DMS114 treated with DMSO at 0.1 percent for 48 hours (cell line): ENCODE data around the gene KRTAP16-1.

Experiments used
- DNase-seq: peaks from one replicate; lab custom pipeline; 2025; ENCODE audit not compliant: unreplicated experiment; lab: John Stamatoyannopoulos, UW

KRTAP16-1 gene

GRCh38 chr17:41329279-41329948 lies 20.3 kb upstream of the KRTAP16-1 start:
- DNase-seq, result peak; percentile 30

- DNase-seq, result no peak
Measured at GRCh38 chr17:41328207-41328606, 19.1 kb upstream of the KRTAP16-1 start.

- no peak for DNase-seq
Measured at GRCh38 chr17:41327411-41328120, 18.5 kb upstream of the KRTAP16-1 start.

DNA sequence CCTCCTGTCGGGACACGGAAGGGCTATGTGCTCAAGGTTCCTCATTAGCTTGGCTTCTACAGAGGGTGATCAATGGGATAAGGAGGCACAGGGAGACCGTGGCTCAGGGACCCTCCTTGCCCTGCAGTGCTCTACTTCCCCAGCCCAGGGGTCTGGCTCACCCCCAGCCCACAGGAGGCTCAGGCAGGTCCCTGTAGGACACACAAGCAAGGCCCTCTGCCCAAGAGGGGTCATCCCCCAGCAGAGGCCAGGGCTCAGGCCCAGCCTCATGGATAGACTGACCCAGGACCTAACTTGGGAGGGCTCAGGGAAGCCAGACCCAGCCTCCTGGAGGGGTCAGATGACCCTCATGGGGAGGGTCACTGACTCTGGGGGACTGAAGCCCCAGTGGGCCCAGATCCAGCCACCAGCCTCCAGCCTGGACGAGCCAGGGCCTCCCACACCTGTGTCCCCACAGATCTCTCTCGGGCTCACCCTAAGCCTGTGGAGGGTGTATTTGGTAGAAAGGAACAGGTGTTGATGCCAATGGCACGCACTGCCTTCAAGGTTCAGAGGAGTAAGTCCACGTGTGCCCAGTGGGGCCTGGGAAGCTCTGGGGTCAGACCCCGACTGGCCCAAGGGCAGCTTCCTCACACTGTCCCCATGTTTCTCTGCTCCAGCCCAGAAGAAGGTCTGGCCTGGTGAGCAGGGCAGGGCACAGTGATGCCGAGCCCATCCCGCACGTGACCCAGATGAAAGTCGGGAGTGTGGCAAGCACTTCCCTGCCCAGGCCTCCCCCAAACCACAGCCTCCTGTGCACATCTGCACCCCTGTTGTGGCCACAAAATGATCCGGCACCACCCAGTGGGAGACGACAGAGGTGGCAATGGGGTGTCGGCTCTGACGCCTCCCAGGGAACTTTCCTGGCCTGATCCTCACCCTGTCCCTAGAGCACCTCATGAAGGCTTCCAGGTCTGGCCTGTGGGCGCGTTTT lies 17.4 kb upstream of the KRTAP16-1 start:
- DNase-seq, result no peak

DNA sequence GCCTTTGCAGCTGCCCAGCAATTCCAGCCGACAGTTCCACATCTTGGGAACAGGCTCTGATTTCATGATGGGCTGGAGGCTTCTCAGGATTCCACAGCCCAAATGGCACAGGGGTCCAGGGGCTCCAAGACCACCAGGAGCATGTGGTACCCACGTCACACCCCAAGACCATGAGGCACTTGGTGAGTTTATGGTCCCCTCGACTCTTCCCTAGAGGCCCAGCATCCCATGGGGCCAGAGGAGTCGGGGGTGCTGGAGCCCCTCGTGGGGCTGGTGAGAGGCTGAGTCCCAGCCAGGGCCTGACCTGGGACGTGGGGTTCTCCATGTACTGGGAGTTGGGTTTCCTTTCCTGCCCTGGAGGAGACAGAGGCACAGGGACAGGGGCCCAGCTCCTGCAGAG lies 16.5 kb upstream of the KRTAP16-1 start:
- no peak for DNase-seq

DNA sequence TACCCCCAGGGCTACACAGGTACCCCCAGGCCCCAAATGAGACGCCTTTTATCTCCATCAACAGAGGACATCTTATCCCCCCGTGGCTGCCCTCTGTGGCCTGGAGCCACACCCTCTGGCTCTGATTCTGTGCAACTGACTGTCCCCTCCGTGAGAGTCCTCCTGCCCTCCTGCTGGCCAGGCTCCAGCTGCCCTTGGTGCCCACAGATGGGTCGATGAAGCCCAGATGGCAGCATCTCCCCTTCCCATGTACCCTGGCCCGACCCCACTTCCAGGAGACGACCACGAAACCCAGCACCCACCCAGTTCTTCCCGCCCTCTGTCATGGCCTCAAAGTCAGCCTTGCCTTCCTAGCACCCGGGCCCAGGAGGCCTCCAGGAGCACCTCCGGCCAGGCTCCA lies 16.0 kb upstream of the KRTAP16-1 start:
- no peak for DNase-seq

DNA sequence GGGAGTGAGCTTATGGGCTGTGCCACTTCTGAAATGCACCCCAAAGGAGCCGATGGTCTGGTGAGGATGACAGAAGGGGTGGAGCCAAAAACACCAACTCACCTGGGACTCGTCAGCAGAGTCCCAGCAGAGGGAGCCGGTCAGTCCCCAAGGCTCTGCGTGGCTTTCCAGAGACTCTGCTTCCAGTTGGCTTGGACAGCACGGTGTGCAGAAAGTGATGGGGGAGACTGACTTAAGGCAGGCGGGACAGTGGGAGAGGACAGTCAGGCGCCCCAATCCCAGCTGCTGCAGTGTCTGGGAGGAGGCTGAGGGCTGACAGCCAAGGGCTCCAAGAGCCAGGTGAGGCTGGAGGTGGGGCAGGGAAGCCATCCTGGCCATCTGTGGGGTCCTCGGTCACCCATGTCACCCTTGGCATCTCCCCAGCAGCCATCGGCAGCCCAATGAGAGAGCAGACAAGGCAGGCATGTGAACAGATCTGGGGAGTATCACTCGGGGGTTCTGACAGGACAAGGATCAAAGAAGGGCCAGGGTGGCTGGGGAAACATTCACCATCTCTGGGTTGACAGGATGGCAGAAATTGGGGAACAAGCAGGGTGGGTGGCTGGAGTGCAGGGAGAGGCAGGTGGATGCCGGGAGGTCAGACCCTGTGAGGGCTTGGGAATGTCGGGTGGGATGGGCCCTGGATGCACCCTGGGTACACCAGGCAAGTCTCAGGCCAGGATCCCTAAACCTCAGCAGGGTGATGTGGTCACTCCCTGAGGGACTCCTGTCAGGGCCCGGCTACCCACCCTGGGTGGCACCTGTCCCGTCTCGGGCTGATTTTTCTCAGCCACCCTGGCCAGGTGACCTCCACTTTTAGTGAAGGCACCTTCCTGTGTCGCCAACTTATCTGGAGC lies 15.3 kb upstream of the KRTAP16-1 start:
- no peak for DNase-seq

GRCh38 chr17:41322903-41323895 lies 14.1 kb upstream of the KRTAP16-1 start:
- DNase-seq, result no peak

- DNase-seq, result peak; percentile 32
Measured at GRCh38 chr17:41322094-41322902, 13.2 kb upstream of the KRTAP16-1 start.

DNA sequence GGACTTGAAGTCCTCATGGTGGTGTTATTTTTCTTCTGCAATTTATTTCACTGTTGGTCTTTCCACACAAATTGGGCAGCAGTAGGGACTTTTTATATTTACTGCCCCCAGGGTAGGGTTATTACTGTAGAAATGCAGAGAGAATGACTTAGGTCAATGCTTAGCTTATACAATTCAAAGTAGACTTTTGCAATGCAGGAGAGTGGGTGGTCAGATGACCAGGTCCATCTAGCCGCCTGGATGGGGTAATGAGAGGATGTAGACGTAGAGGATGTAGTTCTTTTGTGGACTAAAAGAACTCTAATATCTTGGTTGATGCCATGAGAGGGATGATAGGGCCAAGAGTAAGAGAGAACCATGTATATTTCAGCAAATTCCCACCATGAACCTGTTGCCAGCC lies 9.1 kb upstream of the KRTAP16-1 start:
- no peak for DNase-seq

- DNase-seq, result no peak
Measured at GRCh38 chr17:41315814-41316445, 6.8 kb upstream of the KRTAP16-1 start.

- DNase-seq, result no peak
Measured at GRCh38 chr17:41315204-41315794, 6.2 kb upstream of the KRTAP16-1 start, which contains the start of gene KRTAP17-1. KRTAP17-1 (minus strand) TSS chr17:41315710; CDS start chr17:41315650, 60 bp downstream.

DNA sequence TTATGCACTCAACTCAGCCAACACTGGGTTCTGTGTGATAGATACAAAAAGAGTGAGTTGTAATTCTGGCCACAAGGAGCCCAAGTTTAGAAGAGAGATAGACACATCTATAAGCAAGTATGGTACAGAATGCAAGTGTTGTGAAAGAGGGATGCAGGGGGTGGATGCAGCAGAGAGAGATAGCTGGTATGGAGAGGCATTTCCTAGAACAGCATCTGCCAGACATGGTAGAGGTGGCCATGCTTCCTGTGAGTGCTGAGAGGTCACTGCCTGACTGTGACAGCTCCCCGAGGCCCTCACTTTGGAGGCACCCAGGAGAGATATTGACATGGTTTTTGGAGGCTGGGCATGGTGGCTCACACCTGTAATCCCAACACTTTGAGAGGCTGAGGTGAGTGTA lies 2.0 kb upstream of the KRTAP16-1 start:
- DNase-seq, result no peak

DNA sequence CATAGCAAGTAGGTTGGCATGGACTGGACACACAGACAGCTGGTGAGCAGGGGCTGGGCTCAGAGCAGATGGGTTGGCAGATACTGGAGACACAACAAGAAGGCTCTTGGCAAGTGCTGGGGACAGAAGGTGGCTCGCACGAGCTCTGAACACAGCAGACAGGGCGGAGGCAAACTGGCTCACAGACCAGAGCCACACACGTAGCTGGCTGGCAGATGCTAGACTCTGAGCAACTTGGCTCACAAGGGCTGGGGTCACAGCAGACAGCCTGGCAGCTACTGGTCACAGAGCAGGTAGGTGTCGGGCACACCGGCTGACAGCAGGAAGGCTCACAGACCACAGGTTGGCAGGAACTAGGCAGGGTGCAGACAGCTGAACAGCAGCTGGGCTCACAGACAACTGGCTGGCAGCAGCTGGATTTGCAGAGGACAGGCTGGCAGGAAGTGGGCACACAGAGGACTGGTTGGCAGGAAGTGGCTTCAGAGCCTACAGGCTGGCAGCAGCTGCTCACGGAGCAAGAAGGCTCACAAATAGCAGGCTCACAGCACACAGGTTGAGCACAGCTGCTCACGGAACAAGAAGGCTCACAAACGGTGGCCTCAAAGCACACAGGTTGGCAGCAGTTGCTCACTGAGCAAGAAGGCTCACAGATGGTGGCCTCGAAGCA lies 725 bp downstream of the KRTAP16-1 start:
- no peak for DNase-seq

- no peak for DNase-seq
Measured at GRCh38 chr17:41307647-41308046, 1.5 kb downstream of the KRTAP16-1 start.

GRCh38 chr17:41304091-41304490 lies 5.0 kb downstream of the KRTAP16-1 start:
- no peak for DNase-seq

DNA sequence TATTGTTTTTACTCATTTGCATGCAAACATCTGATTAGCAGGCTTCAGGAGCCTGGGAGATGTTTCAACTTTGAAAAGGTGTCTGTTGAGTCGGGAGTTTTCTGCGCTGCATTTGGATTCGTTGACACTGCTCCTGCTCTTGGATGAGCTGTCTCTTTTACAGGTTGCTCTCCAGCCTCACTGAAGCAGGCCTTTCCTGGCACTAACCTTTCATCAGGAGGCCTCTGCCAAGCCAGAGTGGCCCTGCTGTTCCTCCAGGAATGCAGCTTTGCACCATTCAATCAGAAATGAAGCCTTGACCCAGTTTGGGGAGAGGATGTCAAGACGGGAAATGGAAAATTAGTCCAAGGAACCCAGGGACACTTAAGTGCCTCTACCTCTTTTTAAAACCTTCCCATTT lies 6.1 kb downstream of the KRTAP16-1 start:
- DNase-seq, result no peak
